Medulla oblongata (tissue), 1 donor: ENCODE measurements around the gene PTH1R.

Experiments used
- DNase-seq: peaks from one replicate; pipeline ENCODE4 v3.0.0-alpha.2; 2015; ENCODE audit errors: extremely low spot score

Gene PTH1R

DNA sequence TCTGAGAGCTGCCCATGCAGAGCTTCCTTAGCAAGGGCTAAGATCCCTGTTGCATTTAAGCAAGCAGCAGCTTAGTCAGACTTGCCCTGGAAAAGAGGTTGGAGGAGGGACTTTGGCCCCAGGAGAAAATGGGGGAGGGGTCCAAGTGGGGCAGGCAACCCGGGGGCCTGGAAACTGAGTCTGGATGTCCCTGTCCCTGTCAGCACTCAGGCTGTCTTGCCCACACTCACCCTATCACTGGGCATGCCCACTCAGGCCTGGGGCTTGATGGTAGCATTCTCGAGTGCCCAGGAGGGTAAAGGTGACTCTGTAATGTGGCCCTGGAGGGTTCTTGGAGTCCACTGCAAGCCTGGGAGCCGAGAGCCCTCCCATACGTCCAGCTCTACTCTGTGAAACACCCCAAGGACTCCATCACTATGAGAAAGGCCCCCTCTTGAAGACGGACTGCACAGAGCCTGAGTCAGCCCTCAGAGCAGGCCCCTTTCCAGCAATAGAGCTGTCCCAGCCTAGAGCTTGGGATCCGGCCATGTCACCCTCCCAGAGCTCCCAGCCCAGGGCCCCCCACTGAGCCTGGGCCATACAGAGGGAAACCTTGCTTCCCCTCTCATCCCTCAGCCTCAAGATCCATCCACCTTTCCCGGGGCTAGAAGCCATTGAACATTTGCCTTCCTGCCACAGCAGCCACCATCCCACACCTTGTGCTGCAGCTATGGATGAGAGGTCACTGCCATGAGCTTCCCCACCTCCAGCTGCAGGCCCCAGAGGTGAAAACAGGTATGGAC is 27.6 kb upstream of the PTH1R start:
- DNase-seq: no peak

DNA sequence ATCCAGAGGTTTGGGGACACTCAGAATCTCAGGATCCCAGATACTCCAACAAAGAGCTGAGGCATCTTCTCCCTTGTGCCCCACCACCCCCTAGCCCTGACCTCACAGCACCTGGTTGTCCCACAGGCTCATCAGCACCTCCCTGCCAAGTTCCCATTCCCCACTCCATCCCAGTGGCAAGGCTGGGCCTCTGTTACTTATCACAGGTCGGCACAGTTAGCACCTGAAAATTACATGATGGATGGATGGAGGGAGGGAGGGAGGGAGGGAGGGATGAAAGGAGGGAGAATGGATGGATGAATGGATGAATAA is 27.1 kb upstream of the PTH1R start:
- DNase-seq: no peak

DNA sequence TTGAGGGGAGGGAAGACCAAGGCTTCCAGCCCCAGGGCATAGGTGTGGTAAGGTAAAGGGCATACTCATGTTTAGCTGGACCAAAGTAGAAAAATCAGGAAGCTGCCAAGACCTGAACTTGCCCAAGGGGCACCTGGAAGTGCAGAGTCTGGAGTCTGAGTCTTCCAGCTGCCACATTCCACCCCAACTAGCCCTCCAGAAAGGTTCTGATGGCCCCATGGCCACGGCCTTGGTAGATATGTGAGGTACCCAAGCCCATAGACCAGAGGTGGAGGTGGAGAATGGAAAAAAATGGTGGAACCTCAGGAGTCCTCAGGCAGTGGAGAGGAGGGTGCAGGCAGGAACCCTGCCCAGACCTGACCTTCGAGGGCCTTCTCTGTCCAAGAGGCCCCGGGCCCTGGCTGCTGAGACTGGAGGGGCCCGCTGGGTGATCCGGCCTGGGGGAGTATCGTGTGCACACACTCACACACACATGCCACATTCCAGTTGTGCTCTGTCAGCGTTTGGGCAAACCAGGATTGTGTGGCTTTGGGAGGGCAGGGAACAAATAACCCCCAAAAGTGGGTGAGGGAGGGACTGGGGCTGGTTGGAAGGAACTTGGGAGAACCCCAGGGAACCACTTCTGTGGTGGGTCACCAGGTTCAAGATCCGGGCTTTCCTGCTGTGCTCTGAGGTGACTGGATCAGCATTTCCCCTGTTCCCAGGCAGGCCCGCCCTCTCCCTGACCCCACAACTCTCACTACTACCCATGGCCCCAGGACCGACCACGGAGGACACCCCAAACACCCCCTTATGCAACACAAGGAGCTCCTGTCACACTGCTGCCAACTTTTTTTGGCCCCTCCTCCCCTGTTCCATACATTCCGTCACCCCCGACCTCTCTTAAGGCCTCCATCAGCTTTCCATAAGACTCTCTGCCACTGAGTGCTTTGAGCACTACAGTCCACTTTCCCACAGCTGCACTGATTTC is 25.9 kb upstream of the PTH1R start:
- DNase-seq: no peak

DNA sequence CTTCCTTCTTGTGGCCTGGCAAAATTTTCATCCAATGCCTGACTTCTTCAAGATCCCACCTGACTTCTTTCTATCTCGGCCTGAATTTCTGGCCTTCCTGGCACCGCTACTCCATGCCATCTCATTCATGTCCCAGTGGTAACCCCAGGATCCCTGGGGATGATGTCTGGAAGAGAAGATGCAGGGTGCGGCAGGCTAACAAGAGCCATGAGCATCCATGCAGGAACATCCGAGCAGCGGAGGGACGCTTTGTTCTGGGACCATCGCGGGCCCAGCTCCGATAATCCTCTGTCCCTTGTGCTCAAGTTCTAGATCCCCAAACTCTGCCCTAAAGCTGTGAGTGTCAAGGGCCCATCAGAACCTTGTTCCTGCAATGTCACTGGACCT is 25.2 kb upstream of the PTH1R start:
- no peak for DNase-seq

DNA sequence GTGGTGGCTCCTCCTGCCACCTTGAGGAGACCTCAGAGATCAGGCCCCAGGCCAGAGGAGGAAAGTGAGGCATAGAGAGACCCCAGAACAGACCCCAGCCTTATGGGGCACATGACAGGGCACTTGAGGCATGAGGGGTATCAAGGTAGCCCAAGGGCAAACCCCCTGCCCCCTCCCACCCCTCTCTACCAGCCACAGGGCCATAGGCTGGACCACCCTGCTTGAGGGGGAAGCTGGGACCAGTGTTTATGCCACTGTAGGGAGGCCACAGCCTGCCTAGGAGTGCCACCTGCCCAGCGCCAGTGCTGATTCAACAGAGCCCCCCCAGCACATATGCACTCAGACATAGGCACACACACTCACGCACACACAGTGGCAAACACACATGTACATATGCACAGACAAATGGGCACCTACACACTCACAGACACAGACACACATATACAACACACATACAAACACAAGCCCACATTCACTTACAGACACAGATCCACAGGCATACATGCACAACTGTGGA is 24.6 kb upstream of the PTH1R start:
- no peak for DNase-seq

DNA sequence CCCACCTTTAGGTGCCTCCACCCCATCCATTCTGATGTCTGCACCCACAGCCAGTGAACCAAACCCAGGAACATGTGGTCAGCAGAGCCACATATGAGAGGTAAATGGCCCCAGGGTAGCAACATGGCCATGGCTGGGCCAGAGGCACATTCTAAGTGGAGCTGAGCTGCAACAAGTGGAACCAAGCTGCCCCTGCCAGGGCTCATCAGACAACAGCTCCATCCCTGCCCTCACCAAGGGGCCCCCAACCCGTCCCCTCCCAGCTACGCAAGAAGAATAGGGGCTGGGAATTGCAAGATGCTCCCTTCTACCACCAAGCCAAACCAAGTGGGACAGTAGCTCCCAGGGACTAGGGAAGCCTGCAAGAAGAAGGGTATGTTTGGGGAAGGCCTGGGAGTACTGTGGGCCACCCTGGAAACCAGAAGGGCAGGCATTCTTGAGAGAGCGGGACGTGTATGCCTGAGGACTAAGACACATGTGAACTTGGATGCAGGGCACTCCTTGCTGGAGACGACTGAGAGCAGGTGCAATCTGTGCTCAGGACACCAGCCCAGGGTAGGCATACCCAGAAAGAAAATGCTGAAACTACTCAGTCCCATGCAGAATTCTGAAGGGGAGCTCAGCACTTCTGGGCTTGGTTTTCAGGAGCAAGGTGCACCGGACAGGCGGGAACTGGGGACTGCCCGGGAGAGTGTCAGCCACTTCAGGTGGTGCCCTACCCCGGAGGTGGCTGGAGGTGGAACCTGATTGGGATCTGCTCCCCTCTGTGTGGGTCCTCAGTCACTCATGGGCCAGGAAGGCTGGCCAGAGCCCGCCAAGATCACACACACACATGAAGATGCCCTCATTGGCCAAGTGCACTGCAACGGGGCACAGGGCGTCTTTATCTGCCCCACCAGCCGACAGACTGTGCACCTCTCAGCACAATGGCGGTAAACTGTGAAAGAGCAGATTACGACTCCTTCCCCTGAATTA is 23.8 kb upstream of the PTH1R start:
- no peak for DNase-seq

DNA sequence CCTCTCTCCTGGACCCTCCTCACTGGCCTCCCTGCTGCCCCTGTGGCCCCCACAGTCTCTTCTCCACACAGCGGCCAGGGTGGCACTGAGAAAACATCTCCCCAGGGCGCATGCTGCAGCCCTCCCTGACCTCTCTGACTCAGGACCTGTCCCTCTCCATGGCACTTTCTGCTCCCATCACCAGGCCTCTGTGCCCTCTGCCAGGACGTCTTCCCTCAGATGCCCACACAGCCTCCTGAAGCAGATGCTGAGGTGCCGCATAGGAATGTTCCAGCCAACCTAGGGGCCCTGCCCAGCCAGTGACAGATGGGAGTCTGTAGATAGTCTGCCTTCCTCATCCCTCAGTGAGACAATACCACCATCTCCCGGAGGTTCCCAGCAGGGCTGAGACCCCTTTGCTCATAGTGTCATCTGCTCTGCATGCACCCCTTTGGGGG is 22.9 kb upstream of the PTH1R start:
- no peak for DNase-seq

DNA sequence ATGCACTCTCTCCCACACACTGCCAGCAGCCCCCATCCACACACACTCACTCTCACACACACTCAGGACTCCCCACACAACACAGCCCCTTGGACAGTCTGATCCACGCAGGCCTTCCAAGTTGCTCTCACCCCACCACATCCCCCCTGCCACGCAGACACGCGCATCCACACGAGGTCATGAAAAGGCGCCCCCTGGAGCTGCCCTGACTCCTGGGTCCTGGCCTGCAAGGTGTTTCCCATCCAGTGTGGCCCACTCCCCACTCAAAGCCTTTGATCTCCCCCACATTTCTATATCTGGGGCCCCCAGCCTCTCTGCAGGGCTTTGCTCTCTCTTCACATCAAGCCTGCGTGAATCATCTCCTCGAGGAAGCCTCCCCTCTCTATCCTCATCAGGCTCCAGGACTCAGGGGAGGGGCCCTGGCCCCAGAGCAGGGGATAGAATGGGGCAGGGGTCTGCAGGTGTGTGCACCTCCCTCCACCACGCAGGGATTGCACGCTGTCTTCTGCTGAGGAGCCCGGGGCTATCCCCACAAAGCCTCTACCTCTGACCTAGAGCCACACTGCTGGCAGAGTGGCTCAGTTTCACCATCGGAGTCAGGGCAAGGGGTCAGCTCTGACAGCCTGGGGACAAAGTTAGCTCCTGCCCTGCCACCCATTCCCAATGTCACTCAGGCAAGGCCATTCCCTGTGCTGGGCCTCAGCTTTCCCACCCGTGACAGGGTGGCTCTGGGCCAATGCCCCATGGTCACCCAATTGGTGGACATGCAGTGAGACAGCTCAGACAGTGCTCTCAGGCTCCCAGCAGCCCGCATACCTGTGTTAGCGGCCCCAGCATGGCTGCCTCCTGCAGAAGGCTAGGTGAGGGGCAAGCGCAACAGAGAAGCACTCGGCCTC is 20.7 kb upstream of the PTH1R start:
- DNase-seq: no peak

DNA sequence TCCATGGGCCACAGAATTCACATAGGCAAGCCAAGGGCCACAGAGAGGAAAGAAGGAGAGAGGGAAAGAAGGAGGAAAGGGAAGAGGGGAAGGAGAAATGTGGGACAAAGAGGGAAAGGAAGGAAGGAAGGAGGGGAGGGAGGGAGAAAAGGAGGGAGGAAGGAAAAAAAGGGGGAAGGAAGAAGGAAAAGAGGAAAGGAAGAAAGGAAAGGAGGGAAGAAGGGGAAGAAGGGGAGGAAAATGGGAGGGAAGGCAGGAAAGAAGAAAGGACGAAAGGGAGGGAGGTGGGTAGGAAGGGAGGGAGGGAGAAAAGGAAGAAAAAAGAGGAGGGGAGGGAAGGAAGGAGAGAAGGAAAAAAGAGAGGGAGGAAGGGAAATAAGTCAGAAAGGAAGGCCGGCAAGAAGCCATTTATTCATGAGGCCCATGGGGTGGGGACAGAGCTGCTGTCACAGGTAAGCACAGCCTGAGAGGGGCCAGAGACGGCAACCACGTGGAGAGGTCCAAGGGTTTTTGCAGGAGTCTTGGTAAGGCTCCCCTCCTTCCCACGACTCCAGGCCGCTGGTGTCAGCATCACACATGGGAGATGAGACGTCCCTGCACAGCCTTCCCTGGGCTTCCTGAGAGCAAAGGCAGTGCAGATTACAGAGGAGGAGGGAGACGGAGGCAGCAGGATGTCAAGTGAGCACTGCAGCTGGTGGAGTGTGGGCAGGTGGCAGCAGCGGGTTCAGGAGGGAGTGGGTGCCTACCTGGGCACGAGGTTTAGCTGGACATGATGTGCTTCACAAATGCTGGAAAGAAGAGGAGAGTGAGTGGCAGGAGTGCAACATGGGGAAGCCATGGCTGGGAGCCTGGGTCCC is 19.8 kb upstream of the PTH1R start:
- DNase-seq: no peak

DNA sequence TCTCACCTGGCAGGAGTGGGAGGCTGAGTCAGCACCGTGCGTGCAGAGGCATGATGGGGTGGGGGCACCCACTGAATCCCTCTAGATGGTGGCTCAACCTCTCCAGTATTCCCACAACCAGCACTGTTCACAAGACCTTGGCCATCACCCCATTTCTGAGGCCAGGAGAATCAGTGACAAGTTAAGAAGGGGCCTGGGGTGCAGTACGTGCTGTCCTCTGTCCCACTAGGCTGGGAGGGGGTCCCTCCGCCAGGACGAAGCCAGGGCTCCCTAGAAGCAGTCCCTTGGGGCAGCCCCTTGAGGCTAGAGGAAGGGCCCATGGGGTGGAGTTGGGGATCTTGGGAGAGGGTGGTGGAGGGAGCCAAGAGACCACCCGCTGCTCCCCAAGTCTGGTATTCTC is 19.1 kb upstream of the PTH1R start:
- DNase-seq: no peak

DNA sequence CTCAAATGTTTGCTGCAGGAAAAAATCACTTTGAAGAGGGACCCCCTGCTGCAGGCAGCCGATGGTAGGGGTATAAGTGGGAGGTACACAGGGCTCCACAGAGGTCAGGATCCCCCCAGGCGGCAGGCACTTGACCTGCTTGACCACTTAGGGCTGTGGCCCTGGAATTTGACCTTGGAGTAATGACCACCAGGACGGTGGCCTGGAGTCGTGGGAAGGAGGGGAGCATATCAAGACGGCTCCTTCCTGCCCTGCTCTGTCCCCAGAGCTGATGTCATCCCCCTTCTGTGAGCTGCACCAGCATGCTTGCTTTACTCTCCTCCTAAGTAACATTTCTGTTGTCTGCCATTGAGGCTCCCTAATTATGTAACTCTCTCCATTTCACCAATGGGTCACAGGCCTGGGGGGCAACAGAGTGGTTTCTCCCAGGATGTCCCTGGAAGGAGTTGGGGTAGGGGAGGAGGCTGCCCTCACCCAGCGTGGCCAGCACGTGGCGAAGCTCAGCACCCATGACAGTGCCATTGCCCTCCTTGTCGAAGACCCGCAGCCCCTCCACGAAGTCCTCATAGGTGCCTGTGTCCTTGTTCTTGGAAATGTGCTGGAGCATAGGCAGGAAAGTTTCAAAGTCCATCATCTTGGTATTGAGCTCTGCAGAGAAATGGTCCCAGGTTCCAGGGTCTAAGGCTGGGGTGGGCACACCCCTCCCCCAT is 18.4 kb upstream of the PTH1R start:
- DNase-seq: no peak

DNA sequence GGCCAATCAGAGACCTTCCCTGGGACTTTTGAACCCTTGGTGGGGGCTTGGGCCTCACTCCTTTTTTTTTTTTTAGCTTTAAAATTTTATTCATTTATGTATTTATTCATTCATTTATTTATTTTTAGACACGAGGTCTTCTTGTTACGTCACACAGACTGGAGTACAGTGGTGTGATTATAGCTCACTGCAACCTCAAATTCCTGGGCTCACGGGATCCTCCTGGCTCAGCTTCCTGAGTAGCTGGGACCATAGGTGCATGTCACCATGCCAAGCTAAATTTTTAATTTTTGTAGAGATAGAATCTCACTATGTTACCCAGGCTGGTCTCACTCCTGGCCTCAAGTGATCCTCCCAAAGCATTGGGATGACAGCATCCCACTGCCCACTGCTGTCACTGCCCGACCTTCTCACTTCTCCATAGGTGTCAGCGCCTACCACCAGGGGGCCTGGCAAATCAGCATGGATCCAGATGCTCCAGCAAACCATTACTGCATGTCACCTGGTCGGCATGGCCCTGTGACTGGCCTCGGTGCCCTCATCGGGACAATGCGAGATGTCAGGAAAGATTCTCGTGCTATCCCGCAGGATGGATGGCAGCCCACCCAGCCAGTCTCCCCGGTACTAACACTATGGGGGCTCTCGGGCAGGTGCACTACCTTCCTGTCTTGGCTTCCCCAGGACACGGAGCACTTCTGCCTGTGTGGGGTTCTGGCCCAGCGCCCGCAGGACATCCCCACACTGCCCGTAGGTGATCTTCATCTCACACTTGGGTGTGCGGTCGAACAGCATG is 17.3 kb upstream of the PTH1R start:
- no peak for DNase-seq

DNA sequence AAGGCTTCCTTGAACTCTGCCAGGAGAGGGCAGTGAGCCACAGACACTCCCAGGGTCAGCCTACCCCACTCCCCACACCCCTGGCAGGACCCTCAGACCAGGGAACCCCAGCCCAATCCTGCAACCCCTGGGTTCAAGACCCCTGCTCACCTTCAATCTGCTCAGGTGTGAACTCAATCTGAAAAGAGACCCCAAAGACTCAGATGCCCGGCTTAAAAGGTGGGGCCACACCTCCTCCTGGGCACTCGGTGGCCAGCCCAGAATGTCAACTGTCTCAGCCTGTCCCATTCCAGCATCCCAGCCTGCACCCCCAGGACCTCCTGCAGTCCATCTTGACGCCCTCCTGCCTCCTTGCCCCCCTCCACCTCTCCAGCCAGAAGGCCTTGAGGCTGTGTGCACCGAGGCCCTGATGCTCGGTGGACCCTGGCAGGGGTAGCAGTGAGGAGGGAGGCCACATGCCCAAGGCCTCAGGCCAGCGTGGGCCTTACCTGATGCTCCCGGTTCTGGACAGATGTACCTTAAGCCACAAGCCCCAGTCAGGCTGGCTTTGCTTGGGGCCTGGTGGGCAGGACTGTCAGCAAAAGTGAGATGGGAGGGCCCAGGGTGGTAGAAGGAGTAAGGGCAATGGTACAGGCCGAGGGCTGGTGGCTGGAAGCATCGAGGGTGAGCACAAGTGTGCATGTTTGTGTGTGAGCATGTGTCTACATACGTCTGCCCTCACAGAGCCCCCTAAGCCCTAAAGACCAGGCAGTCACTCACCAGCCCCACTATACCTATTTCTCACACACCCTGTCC is 16.5 kb upstream of the PTH1R start:
- no peak for DNase-seq

DNA sequence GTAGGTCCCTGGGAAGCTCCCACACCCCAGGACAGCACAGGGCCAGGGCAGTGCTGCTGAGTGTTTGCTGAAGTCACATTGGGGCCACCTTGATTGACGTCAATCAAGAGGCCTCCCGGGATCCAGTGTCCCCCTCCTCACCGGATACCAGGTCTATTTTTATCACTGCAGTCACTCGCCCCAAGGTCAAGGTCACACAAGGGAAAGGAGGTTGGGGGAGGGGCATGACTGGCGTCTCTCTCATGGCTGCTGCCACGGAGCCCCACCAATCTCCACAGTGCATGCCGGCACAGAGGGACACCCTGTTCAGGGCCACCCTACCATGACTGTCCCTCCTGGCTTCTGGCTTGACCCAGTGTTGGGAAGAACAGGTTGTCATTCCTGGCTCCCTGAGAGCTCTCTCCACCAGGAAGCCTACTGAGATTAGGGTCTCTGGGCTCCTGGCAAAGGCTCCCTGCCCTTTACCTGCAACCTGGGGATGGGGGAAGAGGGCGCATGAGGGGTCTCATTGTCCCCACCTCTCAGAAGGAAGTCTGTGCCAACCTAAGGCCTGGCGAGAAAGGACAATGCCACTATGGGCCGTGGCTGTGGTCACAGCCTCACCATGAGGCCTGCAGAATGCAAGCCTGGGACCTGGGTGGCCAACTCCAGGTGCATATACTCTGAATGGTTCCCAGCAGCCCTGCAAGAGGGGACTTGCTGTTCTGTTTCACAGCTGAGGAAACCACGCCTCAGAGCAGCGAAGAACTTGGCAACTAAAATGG is 15.7 kb upstream of the PTH1R start:
- DNase-seq: no peak

DNA sequence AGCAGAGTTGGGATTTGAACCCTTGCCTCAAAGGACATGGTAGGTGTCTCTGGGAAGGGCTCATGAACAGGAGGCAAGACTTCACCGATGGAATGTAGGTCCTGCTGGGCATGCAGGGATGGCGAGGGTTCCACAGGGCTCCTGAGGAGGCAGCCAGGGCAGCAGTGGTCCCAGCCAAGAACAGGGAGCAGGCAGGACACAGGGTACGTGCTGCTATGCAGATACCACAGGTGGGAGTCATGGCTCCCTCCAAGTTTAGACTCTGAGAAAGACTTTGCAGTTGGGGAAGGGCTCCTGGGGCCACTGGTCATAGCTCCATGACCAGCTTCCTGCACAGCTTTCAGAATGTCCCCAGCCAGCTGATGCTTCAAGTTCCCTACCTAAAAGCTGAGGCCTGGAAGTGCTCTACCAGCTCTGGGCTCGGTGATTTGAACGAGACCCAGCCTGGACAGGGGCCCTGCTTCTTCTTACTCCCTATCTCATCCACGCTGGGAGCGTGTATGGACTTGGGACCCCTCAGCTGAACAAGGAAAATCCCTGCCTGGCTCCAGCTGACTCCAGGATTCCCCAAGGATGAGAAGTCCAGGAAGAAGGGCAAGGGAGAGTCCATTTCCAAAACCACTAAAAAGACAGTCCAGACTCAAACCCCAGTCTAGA is 15.0 kb upstream of the PTH1R start:
- DNase-seq: no peak

DNA sequence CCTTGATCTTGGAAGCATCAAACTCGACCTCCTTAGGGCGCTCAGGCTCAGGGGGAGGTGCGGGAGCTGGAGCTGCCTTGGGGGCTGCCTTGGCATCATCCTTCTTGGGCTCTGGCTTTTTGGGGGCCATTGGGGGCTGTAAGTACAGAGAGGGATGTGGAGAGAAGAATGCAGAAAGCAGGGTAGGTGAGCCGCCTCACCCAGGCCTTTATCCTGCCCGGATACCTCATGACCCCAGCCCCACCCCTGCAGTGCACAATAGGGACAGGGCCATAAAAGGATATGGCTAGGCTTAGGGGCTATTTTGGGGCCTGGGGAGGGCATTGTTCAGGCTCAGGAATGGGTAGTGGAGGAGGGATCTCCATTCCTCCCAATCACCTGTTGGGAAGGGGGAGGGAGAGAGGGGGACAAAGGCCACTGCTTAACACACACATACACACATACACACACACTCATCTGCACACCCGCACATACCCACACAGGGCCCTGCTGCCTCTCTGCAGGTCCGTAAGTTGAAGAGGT is 14.2 kb upstream of the PTH1R start, which contains the start of gene MYL3:
MYL3 (minus strand) TSS at position 184 of the 522 bp plus-strand sequence; CDS start at position 130, 54 bp downstream.
- DNase-seq: no peak
